Osteoblast (primary cell): ENCODE results near the gene TMEM270. TPM values are rescaled to one million over a fixed set of nuclear protein-coding genes. Genes with fewer than 3 reads are reported as not detected.
A peak's percentile ranks its signal among the peaks of the same experiment; 100 is the strongest.

ENCODE experiments used
- DNase-seq: peaks from one replicate; pipeline ENCODE4 v3.0.0; 2011; ENCODE audit warnings: low spot score, mixed read lengths; ENCODE audit not compliant: insufficient read length; ENCODE audit errors: missing footprints
- H2AFZ ChIP-seq: 2 replicates; pipeline ENCODE4 v1.6.0; 2011; ENCODE audit warnings: mild to moderate bottlenecking, low read length
- H3K27ac ChIP-seq: 2 replicates; pipeline ENCODE4 v1.5.1; 2011; ENCODE audit warnings: mild to moderate bottlenecking, low read depth, low read length, moderate library complexity
- H3K27me3 ChIP-seq: 2 replicates; pipeline ENCODE4 v1.6.0; 2012; ENCODE audit warnings: mild to moderate bottlenecking, control low read depth, inconsistent platforms, low read length, moderate library complexity; ENCODE audit not compliant: insufficient read depth
- H3K36me3 ChIP-seq: 2 replicates; pipeline ENCODE4 v1.5.1; 2011; ENCODE audit warnings: mild to moderate bottlenecking, low read length, control low read depth, moderate library complexity; ENCODE audit not compliant: insufficient read depth
- H3K4me1 ChIP-seq: 2 replicates; pipeline ENCODE4 v1.5.1; 2011; ENCODE audit warnings: mild to moderate bottlenecking, low read length, control low read depth, moderate library complexity; ENCODE audit not compliant: insufficient read depth
- H3K4me2 ChIP-seq: 2 replicates; pipeline ENCODE4 v1.6.0; 2011; ENCODE audit warnings: mild to moderate bottlenecking, low read length; ENCODE audit not compliant: insufficient read depth
- H3K4me3 ChIP-seq: fragments of 200-600 bp; sonication (generic); 3 replicates; pipeline ENCODE4 v1.5.1; 2012; ENCODE audit warnings: mild to moderate bottlenecking, low read length, inconsistent platforms; ENCODE audit not compliant: insufficient read depth
- H3K79me2 ChIP-seq: 2 replicates; pipeline ENCODE4 v1.6.0; 2012; ENCODE audit warnings: mild to moderate bottlenecking, low read length, control low read depth, inconsistent platforms; ENCODE audit not compliant: insufficient read depth
- H3K9me3 ChIP-seq: 2 replicates; pipeline ENCODE4 v1.5.1; 2011; ENCODE audit warnings: low read depth, low read length, control low read depth
- H4K20me1 ChIP-seq: 2 replicates; pipeline ENCODE4 v1.6.0; 2012; ENCODE audit warnings: mild to moderate bottlenecking, low read length, control low read depth; ENCODE audit not compliant: insufficient read depth
- CTCF ChIP-seq: IDR thresholded peaks from 2 replicates; pipeline ENCODE4 v1.5.1; 2011; ENCODE audit warnings: mild to moderate bottlenecking, low read depth, low read length, moderate library complexity; ENCODE audit errors: extremely low read depth
- total RNA-seq: library from RNA; depleted of rRNA; stranded (reverse); fragments of >200 nt; gene quantifications from 2 replicates; pipeline ENCODE4 v1.2.3, GENCODE V29; 2012

The TMEM270 gene
- total RNA-seq, 1 donor: not detected

GRCh38 chr7:73830681-73831583, 30.0 kb upstream of the TMEM270 start, which contains the start of gene CLDN4:
TSS of gene CLDN4 (plus strand) at chr7:73830996. CDS start at chr7:73831202, 206 bp downstream.
- Histone ChIP-seq H3K36me3 (no peaks in the 10 kb centered on the region), H2AFZ (peak within 1 kb of the TSS; percentile 62), H3K4me2 (no peak within 1 kb of the TSS), H3K27me3 (no peaks in the 10 kb centered on the region), H3K9me3 (no peaks in the 10 kb centered on the region), H3K79me2 (no peaks in the 10 kb centered on the region), H3K27ac (no peak within 1 kb of the TSS), H4K20me1 (no peaks in the 10 kb centered on the region), H3K4me1 (peaks cover 5% of the 10 kb centered on the region), H3K4me3 (no peak within 1 kb of the TSS)
- DNase-seq: peak; percentile 72
- TF ChIP-seq CTCF: no peak

- Histone ChIP-seq H3K27ac (no peak overlapping the region), H3K4me2 (no peak overlapping the region), H3K4me1 (peaks cover 5% of the 10 kb centered on the region), H2AFZ (peak overlapping the region; percentile 62), H3K79me2 (no peaks in the 10 kb centered on the region), H3K4me3 (no peak overlapping the region), H3K27me3 (no peaks in the 10 kb centered on the region), H4K20me1 (no peaks in the 10 kb centered on the region), H3K36me3 (no peaks in the 10 kb centered on the region), H3K9me3 (no peaks in the 10 kb centered on the region)
- TF ChIP-seq CTCF: no peak
- DNase-seq: no peak
Observed at GRCh38 chr7:73831584-73831833, 29.4 kb upstream of the TMEM270 start.

- peaks cover 5% of the 10 kb centered on the region for H3K4me1 ChIP-seq
- H4K20me1 ChIP-seq: no peaks in the 10 kb centered on the region
- H3K4me2 ChIP-seq: no peak overlapping the region
- H3K27ac ChIP-seq: no peak overlapping the region
- no peaks in the 10 kb centered on the region for H3K27me3 ChIP-seq
- peak overlapping the region; percentile 62 for H2AFZ ChIP-seq
- peak; percentile 70 for DNase-seq
- no peaks in the 10 kb centered on the region for H3K79me2 ChIP-seq
- H3K9me3 ChIP-seq: no peaks in the 10 kb centered on the region
- H3K36me3 ChIP-seq: no peaks in the 10 kb centered on the region
- no peak for TF ChIP-seq CTCF
- H3K4me3 ChIP-seq: no peak overlapping the region
Observed at GRCh38 chr7:73831834-73832651, 28.9 kb upstream of the TMEM270 start.

GRCh38 chr7:73832806-73833205, 28.2 kb upstream of the TMEM270 start:
- Histone ChIP-seq H3K4me1 (peaks cover 5% of the 10 kb centered on the region), H2AFZ (no peak overlapping the region), H3K36me3 (no peaks in the 10 kb centered on the region), H3K79me2 (no peaks in the 10 kb centered on the region), H4K20me1 (no peaks in the 10 kb centered on the region), H3K4me2 (no peak overlapping the region), H3K27me3 (no peaks in the 10 kb centered on the region), H3K27ac (no peak overlapping the region), H3K4me3 (no peak overlapping the region), H3K9me3 (no peaks in the 10 kb centered on the region)
- no peak for DNase-seq
- TF ChIP-seq CTCF: no peak
